PFSK-1 (cell line): ENCODE results near the gene UBAC2.

Experiments
- FOXP2 ChIP-seq: optimal IDR thresholded peaks from 2 replicates; pipeline ENCODE3; 2011; ENCODE audit warnings: borderline replicate concordance, control low read depth, inconsistent platforms; ENCODE audit not compliant: insufficient read depth; ENCODE audit errors: extremely low read length, extremely low read depth
- POLR2AphosphoS5 ChIP-seq: IDR thresholded peaks from 2 replicates; pipeline ENCODE4 v1.6.1; 2012; ENCODE audit warnings: low read depth, mild to moderate bottlenecking, control low read depth, low read length, moderate library complexity
- SIN3A ChIP-seq: IDR thresholded peaks from 2 replicates; pipeline ENCODE4 v1.6.1; 2012; ENCODE audit warnings: mild to moderate bottlenecking, low read length, moderate library complexity, borderline replicate concordance; ENCODE audit not compliant: insufficient read depth
- TAF1 ChIP-seq: IDR thresholded peaks from 2 replicates; pipeline ENCODE4 v1.6.1; 2012; ENCODE audit warnings: low read length, control low read depth, borderline replicate concordance; ENCODE audit not compliant: insufficient read depth
- TF ChIP-seq, protein P1 (sequence below), 2 experiments: IDR thresholded peaks; 2 replicates each; pipeline versions ENCODE4 v1.6.1 to v1.8.0; 2011 to 2012; ENCODE audit warnings: low read depth in 2 of 2, low read length in 2 of 2, control low read depth in 1 of 2, inconsistent platforms in 1 of 2, mild to moderate bottlenecking in 1 of 2, moderate library complexity in 1 of 2; ENCODE audit not compliant: insufficient read depth in 1 of 2

The UBAC2 gene

DNA sequence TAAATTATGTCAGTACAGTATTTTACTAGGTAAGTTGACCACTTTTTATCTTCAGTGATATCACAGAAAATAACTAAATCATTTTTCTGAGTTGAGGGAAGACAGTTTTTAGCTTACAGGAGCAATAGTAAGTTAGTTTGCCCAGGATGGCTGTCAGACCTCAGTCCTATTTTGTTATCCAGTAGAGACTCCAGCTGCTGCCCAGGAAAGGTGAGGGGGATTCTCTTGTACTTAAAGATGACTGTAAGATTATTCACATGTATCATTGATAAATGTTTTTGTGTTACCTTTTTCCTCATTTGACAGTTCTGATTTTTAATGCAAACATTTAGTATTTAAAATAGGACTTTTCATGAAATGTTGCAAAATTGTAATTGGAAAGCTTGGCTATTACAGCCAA, 121.1 kb downstream of the UBAC2 start:
- TF ChIP-seq SIN3A (no peak), FOXP2 (no peak), TAF1 (no peak), POLR2AphosphoS5 (no peak)
- TF ChIP-seq, protein P1, sequence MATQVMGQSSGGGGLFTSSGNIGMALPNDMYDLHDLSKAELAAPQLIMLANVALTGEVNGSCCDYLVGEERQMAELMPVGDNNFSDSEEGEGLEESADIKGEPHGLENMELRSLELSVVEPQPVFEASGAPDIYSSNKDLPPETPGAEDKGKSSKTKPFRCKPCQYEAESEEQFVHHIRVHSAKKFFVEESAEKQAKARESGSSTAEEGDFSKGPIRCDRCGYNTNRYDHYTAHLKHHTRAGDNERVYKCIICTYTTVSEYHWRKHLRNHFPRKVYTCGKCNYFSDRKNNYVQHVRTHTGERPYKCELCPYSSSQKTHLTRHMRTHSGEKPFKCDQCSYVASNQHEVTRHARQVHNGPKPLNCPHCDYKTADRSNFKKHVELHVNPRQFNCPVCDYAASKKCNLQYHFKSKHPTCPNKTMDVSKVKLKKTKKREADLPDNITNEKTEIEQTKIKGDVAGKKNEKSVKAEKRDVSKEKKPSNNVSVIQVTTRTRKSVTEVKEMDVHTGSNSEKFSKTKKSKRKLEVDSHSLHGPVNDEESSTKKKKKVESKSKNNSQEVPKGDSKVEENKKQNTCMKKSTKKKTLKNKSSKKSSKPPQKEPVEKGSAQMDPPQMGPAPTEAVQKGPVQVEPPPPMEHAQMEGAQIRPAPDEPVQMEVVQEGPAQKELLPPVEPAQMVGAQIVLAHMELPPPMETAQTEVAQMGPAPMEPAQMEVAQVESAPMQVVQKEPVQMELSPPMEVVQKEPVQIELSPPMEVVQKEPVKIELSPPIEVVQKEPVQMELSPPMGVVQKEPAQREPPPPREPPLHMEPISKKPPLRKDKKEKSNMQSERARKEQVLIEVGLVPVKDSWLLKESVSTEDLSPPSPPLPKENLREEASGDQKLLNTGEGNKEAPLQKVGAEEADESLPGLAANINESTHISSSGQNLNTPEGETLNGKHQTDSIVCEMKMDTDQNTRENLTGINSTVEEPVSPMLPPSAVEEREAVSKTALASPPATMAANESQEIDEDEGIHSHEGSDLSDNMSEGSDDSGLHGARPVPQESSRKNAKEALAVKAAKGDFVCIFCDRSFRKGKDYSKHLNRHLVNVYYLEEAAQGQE (IDR thresholded peaks at IDR 0.05; ENCODE audit: insufficient read depth in 1 of 2, low read depth in 2 of 2, low read length in 2 of 2) = no peak

GRCh38 chr13:99322297-99323103, 121.8 kb downstream of the UBAC2 start:
- TF ChIP-seq POLR2AphosphoS5 (no peak), FOXP2 (no peak), SIN3A (no peak), TAF1 (no peak)

GRCh38 chr13:99323488-99323887, 122.8 kb downstream of the UBAC2 start:
- TF ChIP-seq SIN3A (no peak), POLR2AphosphoS5 (no peak), TAF1 (no peak), FOXP2 (no peak)
- TF ChIP-seq, protein P1 (IDR thresholded peaks at IDR 0.05; ENCODE audit: insufficient read depth in 1 of 2, low read depth in 2 of 2, low read length in 2 of 2) = no peak

DNA sequence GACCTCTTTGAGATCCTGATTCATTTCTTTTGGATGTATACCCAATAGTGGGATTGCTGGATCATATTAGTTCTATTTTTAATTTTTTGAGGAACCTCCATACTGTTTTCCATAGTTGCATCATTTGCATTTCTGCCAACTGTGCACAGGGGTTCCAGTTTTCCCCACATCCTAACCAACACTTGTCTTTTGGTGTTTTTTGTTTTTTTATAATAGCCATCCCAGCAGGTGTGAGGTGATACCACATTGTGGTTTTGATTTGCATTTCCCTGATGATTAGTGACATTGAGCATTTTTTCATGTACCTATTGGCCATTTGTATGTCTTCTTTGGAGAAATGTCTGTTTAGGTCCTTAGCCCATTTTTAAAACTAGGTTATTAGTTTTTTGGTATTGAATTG, 125.4 kb downstream of the UBAC2 start:
- TF ChIP-seq SIN3A = no peak
- TF ChIP-seq, protein P1 (IDR thresholded peaks at IDR 0.05; ENCODE audit: insufficient read depth in 1 of 2, low read depth in 2 of 2, low read length in 2 of 2) = no peak
- TF ChIP-seq FOXP2 = no peak
- TF ChIP-seq TAF1 = no peak
- TF ChIP-seq POLR2AphosphoS5 = no peak

DNA sequence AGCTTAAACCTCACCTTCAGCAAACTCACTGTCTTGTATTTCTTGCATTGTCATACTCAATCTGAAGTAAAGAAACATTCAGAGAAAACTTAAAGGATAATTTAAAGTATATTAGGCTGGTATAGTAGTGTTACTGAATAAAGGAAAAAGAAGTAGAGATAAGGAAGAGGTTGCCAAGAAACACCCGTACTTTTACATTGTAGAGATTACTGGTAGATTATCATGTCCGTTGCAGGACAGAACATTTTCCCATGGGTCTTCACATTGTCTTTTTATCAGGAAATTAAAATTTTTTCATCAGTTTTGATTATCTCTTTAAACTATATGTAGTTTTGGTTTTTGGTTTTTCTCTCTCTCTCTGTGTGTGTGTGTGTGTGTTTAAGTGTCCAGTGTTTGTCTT, 126.5 kb downstream of the UBAC2 start:
- no peak for TF ChIP-seq FOXP2
- TF ChIP-seq, protein P1 (IDR thresholded peaks at IDR 0.05; ENCODE audit: insufficient read depth in 1 of 2, low read depth in 2 of 2, low read length in 2 of 2) = no peak
- no peak for TF ChIP-seq POLR2AphosphoS5
- TF ChIP-seq SIN3A = no peak
- TF ChIP-seq TAF1 = no peak
